Left lung (tissue), 14 donors: Measurements from ENCODE around the gene MCTP2. TPM values are rescaled to one million over a fixed set of nuclear protein-coding genes. Genes with fewer than 3 reads are reported as not detected.
A peak's percentile ranks its signal among the peaks of the same experiment; 100 is the strongest.

Source experiments
- ATAC-seq: fragments of 200-7000 bp; cut with Tn5 transposase; one replicate; pipeline ENCODE4 v1.9.1; 2020; ENCODE audit warnings: moderate library complexity
- DNase-seq, 4 donors: peaks; one replicate each; pipeline ENCODE4 v3.0.0-alpha.2; 2013 to 2020
- H3K27ac ChIP-seq, 2 donors: fragments of 200-600 bp; sonication (generic) in 1 of 2; one replicate each; pipeline versions ENCODE4 v1.5.0 to v1.8.0; 2020 to 2021
- H3K27me3 ChIP-seq, 2 donors: fragments of 200-600 bp; sonication (generic) in 1 of 2; one replicate each; pipeline versions ENCODE4 v1.5.0 to v1.8.0; 2020 to 2021
- H3K36me3 ChIP-seq, 2 donors: fragments of 200-600 bp; sonication (generic) in 1 of 2; one replicate each; pipeline versions ENCODE4 v1.5.0 to v1.8.0; 2020 to 2021
- H3K4me1 ChIP-seq, 2 donors: fragments of 200-600 bp; one replicate each; pipeline ENCODE4 v1.8.0; 2021
- H3K4me3 ChIP-seq, 2 donors: fragments of 200-600 bp; sonication (generic) in 1 of 2; one replicate each; pipeline versions ENCODE4 v1.5.0 to v1.8.0; 2020 to 2021; ENCODE audit warnings: mild to moderate bottlenecking in 1 of 2
- H3K9me3 ChIP-seq, 2 donors: fragments of 200-600 bp; sonication (generic) in 1 of 2; one replicate each; pipeline versions ENCODE4 v1.5.0 to v1.8.0; 2020 to 2021
- intact Hi-C, 2 donors: fragments of 100-400 bp; cut with DNase I; formaldehyde crosslinking; loops; one replicate each; pipeline versions ENCODE4 v1.11.2 to v1.14.2; 2022
- long read RNA-seq, 12 donors: library from polyadenylated mRNA in 2 of 12; unstranded in 2 of 12; transcript quantifications; one replicate each; pipeline ENCODE4 v2.0.0 and lab custom pipeline, GENCODE V29; 2019 to 2026
- polyA plus RNA-seq, 6 donors: library from polyadenylated mRNA; unstranded; fragments of 120-200 nt; gene quantifications; one replicate each; pipeline ENCODE4 v1.2.1, GENCODE V29; 2013; ENCODE audit not compliant: insufficient read length in 6 of 6
- total RNA-seq, 2 donors: library from RNA; stranded (reverse); fragmentation: NEBNext Ultra II Directional; extraction: Animal tissue kit (Norgen Biotek cat#: 25700); gene quantifications; one replicate each; pipeline ENCODE4 v1.2.1, GENCODE V29; 2021
- TF ChIP-seq, protein P1 (sequence below), 2 donors: fragments of 200-600 bp; sonication (generic) in 1 of 2; IDR thresholded peaks; one replicate each; pipeline versions ENCODE4 v1.5.0 to v1.8.0; 2021; ENCODE audit warnings: antibody characterized with exemption in 2 of 2
- donor health status: DM: no; HTN: yes; CAD: no.
- donor health status: DM: no; HTN: no; CAD: no.

MCTP2 gene, protein sequence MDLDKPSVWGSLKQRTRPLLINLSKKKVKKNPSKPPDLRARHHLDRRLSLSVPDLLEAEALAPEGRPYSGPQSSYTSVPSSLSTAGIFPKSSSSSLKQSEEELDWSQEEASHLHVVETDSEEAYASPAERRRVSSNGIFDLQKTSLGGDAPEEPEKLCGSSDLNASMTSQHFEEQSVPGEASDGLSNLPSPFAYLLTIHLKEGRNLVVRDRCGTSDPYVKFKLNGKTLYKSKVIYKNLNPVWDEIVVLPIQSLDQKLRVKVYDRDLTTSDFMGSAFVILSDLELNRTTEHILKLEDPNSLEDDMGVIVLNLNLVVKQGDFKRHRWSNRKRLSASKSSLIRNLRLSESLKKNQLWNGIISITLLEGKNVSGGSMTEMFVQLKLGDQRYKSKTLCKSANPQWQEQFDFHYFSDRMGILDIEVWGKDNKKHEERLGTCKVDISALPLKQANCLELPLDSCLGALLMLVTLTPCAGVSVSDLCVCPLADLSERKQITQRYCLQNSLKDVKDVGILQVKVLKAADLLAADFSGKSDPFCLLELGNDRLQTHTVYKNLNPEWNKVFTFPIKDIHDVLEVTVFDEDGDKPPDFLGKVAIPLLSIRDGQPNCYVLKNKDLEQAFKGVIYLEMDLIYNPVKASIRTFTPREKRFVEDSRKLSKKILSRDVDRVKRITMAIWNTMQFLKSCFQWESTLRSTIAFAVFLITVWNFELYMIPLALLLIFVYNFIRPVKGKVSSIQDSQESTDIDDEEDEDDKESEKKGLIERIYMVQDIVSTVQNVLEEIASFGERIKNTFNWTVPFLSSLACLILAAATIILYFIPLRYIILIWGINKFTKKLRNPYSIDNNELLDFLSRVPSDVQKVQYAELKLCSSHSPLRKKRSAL
- 10 to 100 TPM; 33.2 to 38.8 TPM for total RNA-seq
- polyA plus RNA-seq = 10 to 100 TPM; 25.9 to 38.1 (median 35.0) TPM
- long read RNA-seq, donor 1, partial matches to known transcripts = 0 of 1 reads
- long read RNA-seq, donor 1, other reads (novel, unspliced or antisense) = 0 of 1 reads
- long read RNA-seq, donor 2, partial matches to known transcripts = 0 of 2 reads
- long read RNA-seq, donor 2, other reads (novel, unspliced or antisense) = 0 of 2 reads
- long read RNA-seq, donor 3, partial matches to known transcripts = 0 of 1 reads
- long read RNA-seq, donor 3, other reads (novel, unspliced or antisense) = 0 of 1 reads
- long read RNA-seq, donor 4, partial matches to known transcripts = 2 of 4 reads
- long read RNA-seq, donor 4, other reads (novel, unspliced or antisense) = 2 of 4 reads
- long read RNA-seq, donor 5, partial matches to known transcripts = 20 of 20 reads
- long read RNA-seq, donor 5, other reads (novel, unspliced or antisense) = 0 of 20 reads
- long read RNA-seq, donor 6, partial matches to known transcripts = 0 of 2 reads
- long read RNA-seq, donor 6, other reads (novel, unspliced or antisense) = 0 of 2 reads
- long read RNA-seq, donor 7 = 0 reads
- long read RNA-seq, donor 8, partial matches to known transcripts = 0 of 1 reads
- long read RNA-seq, donor 8, other reads (novel, unspliced or antisense) = 0 of 1 reads
- long read RNA-seq, donor 9 = 0 reads
- long read RNA-seq, donor 10, partial matches to known transcripts = 0 of 1 reads
- long read RNA-seq, donor 10, other reads (novel, unspliced or antisense) = 1 of 1 reads
- long read RNA-seq, donor 11 = 0 reads
- long read RNA-seq, donor 12, partial matches to known transcripts = 0 of 1 reads
- long read RNA-seq, donor 12, other reads (novel, unspliced or antisense) = 0 of 1 reads

DNA sequence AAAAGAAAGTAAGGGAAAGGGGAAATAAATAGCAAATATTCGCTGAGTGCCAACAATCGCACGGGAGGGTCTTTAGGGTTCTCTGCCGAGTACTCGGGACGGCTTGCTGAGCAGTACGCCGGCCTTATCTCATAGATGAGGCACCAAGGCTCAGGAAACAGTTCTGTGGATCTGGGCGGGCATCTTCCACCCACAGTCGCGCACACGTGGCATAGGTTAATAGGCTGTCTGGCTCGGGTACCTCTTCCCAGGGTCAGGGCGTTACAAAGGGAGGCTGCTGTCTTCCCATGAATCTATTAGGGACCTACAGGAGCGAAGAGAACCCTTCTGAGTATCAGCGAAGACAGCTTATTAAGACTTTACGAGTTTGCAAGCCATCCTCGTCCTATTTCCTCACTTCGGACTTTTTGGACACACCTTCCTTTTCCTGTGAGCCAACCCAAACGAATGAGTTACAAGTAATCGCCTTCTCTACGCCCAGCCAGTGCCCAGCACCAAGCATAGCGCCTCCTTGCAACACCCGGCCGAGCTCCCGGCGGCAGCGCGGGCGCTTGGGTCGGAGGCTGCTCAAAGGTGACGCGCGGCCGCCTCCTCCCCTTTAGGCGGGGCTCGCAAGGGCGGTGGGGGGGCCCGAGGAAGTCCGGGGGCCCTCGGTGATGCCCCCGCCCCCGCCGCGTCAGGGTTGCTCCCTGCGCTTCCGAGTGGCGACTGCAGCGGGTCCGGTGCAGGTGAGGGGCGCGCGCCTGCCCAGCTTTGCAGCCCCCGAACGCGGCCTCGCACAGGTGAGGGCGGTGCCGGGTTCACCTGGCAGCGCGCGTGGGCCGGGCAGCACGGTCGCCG lies at the start of gene MCTP2:
TSS of gene MCTP2 (plus strand) at position 679 of the 840 bp plus-strand sequence. CDS start 66,705 bp downstream, outside the sequence.
- peak; percentile 94 for ATAC-seq
- H3K4me1 ChIP-seq = peaks cover 0 to 61% of the 10 kb centered on the region in 2 donors
- TF ChIP-seq, protein P1, sequence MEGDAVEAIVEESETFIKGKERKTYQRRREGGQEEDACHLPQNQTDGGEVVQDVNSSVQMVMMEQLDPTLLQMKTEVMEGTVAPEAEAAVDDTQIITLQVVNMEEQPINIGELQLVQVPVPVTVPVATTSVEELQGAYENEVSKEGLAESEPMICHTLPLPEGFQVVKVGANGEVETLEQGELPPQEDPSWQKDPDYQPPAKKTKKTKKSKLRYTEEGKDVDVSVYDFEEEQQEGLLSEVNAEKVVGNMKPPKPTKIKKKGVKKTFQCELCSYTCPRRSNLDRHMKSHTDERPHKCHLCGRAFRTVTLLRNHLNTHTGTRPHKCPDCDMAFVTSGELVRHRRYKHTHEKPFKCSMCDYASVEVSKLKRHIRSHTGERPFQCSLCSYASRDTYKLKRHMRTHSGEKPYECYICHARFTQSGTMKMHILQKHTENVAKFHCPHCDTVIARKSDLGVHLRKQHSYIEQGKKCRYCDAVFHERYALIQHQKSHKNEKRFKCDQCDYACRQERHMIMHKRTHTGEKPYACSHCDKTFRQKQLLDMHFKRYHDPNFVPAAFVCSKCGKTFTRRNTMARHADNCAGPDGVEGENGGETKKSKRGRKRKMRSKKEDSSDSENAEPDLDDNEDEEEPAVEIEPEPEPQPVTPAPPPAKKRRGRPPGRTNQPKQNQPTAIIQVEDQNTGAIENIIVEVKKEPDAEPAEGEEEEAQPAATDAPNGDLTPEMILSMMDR (IDR thresholded peaks at IDR 0.05) = no peak
- peak; percentile 57 to 98 (median 89) for DNase-seq
- peak within 1 kb of the TSS; percentile 88 to 95 for H3K27ac ChIP-seq
- H3K9me3 ChIP-seq = no peaks in the 10 kb centered on the region
- intact Hi-C loops = no loop called here
- peak within 1 kb of the TSS; percentile 60 to 68 for H3K4me3 ChIP-seq
- no peaks in the 10 kb centered on the region for H3K36me3 ChIP-seq
- peaks cover 0 to 22% of the 10 kb centered on the region in 2 donors for H3K27me3 ChIP-seq

DNA sequence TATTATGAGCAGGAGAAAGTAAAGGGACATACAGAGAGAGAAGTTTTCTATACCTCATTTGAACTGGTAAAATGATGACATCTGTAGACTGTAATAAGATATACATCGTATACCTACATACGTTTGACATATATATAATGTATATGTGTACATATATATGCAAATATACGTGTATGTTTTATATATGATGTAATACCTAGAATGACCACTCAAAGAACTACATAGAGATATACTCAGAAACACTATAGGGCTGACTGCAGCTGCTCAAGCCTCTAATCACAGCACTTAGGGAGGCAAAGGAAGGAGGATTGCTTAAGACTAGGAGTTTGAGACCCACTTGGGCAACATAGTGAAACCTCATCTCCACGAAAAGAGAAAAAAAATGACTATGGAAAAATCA lies 48.5 kb upstream of the MCTP2 start:
- Histone ChIP-seq H3K4me1 (no peaks in the 10 kb centered on the region), H3K27ac (no peak overlapping the region), H3K9me3 (no peaks in the 10 kb centered on the region), H3K27me3 (no peaks in the 10 kb centered on the region), H3K36me3 (no peaks in the 10 kb centered on the region), H3K4me3 (no peak overlapping the region)
- intact Hi-C loops = no loop called here
- no peak for DNase-seq
- no peak for ATAC-seq
- TF ChIP-seq, protein P1 (IDR thresholded peaks at IDR 0.05) = no peak

DNA sequence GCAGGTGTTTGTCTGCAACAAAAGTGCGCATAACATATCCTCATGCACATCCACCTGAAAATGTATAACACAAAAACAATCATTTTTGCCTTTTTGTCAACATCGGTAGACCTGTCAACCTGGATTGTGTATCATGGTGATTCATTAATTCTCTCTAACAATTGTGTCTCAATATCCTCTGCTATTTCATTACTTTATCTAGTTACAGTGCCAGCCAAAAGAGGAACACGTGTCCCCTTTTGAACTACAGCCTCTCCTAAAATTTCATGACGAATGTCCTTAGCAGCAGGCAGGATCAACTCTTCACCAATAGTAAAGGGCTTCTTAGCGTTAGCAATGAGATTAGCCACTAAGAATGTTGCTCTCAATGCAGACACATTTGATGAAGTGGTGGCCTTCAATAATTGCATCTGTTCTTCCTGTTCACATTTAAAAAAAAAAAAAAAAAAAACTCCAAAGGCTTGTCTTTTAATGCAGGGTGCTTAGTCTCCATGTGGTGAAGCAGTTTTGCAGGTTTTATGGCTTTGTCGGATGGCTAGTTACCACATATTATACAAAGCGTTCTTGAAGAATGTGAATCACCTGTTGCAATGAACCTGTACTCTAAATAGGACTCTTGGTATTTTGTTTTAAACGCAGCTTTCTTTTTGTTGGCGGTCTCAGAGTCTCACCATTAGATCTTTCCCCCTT lies 45.7 kb upstream of the MCTP2 start:
- intact Hi-C loops = no loop called here
- TF ChIP-seq, protein P1 (IDR thresholded peaks at IDR 0.05) = no peak
- Histone ChIP-seq H3K4me1 (no peaks in the 10 kb centered on the region), H3K9me3 (no peaks in the 10 kb centered on the region), H3K36me3 (no peaks in the 10 kb centered on the region), H3K27ac (no peak overlapping the region), H3K4me3 (no peak overlapping the region), H3K27me3 (no peaks in the 10 kb centered on the region)
- ATAC-seq (no peak), DNase-seq (peak in 1 of 4 donors; percentile 30)
